PC-9 (cell line): Measurements from ENCODE around the gene SNRNP40.

Experiments used
- EZH2 ChIP-seq: fragments of 200-600 bp; sonication (generic); IDR thresholded peaks from 2 replicates; pipeline ENCODE4 v1.8.0; 2017; ENCODE audit warnings: antibody characterized with exemption, low read depth
- TF ChIP-seq, protein P1 (sequence below): fragments of 200-600 bp; sonication (generic); conservative IDR thresholded peaks from 2 replicates; pipeline ENCODE4 v1.6.1; 2017; ENCODE audit warnings: mixed run types, antibody characterized with exemption, mild to moderate bottlenecking, moderate library complexity

DNA sequence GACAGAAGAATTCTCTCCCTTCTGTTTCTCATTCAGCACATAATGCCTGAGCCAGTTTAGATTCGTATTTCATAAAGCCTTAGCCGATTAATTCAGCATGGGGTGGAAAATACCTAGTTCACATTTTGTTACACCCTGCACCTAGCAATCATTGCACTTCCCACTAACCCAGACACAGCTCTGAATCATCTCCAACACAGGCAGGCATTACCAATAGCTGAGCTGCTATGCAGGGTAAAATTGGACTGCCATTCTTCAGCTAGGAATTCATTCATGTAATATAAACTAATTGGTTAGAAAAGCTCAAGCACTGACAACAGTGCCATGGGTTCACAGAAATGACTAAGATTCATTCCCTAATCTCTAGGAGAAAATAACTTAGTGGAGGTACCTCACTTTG is 30.0 kb downstream of the SNRNP40 start:
- TF ChIP-seq EZH2 = no peak
- TF ChIP-seq, protein P1, sequence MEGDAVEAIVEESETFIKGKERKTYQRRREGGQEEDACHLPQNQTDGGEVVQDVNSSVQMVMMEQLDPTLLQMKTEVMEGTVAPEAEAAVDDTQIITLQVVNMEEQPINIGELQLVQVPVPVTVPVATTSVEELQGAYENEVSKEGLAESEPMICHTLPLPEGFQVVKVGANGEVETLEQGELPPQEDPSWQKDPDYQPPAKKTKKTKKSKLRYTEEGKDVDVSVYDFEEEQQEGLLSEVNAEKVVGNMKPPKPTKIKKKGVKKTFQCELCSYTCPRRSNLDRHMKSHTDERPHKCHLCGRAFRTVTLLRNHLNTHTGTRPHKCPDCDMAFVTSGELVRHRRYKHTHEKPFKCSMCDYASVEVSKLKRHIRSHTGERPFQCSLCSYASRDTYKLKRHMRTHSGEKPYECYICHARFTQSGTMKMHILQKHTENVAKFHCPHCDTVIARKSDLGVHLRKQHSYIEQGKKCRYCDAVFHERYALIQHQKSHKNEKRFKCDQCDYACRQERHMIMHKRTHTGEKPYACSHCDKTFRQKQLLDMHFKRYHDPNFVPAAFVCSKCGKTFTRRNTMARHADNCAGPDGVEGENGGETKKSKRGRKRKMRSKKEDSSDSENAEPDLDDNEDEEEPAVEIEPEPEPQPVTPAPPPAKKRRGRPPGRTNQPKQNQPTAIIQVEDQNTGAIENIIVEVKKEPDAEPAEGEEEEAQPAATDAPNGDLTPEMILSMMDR = no peak
